ENCODE results near the gene HNRNPUL2. TPM values are rescaled to one million over a fixed set of nuclear protein-coding genes. Genes with fewer than 3 reads are reported as not detected.

HNRNPUL2 gene
- total and polyA plus RNA-seq, 10 of the 15 experiments (the other 5 are each of a cell fraction or from before 2014, with no cell fraction given) = 1.6 to 72.2 (median 14.9) TPM

- FAIRE-seq (no peak), DNase-seq (ENCODE audit: low read depth, low spot score) (no peak), ATAC-seq (no peak)
- ChIA-PET POLR2A (interaction anchor here (0.6 to 6.8 kb wide), 19 partner anchors 12 to 154 kb away, joined by 3 to 79 read pairs (median 11); partner anchors contain the start of genes BSCL2, C11orf98, CSKMT and GANAB), CTCF (interaction anchor here (0.9 to 5.4 kb wide), 8 partner anchors 17 to 158 kb away, joined by 3 to 34 read pairs (median 6); partner anchors contain the start of genes TAF6L and ZBTB3), RAD21 (ENCODE audit: unreplicated experiment) (interaction anchor here (0.9 to 5.2 kb wide), 13 partner anchors 17 to 302 kb away, joined by 3 to 44 read pairs (median 5); partner anchors contain the start of genes C11orf98, CSKMT, POLR2G and TAF6L), SMC1A (ENCODE audit: uncharacterized antibody, unreplicated experiment) (interaction anchor here (0.7 to 4.8 kb wide), 12 partner anchors 7 to 302 kb away, joined by 3 to 26 read pairs (median 4); partner anchors contain the start of genes TUT1 and ZBTB3)
- no peak overlapping the region for H2AFZ ChIP-seq (ENCODE audit: control insufficient read depth, low read depth, low read length)
- H3K36me3 ChIP-seq (ENCODE audit: control insufficient read depth in 2 of 2, insufficient read depth in 2 of 2, low read length in 1 of 2) = peaks cover 9 to 33% of the 10 kb centered on the region in 2 experiments
- WGBS (ENCODE audit: insufficient coverage, insufficient replicate concordance, low lambda C conversion rate, missing lambda C conversion rate) = 2% methylated on average over 45 of the region's 51 CpGs
- H3K79me2 ChIP-seq (ENCODE audit: control insufficient read depth, insufficient read depth, low read length) = peaks cover 81% of the 10 kb centered on the region
- H3K4me1 ChIP-seq (ENCODE audit: control insufficient read depth, insufficient read depth, low read length) = no peaks in the 10 kb centered on the region; the same call in 1 of the 2 replicates
- H3K4me3 ChIP-seq = peak overlapping the region; percentile 100
- H4K20me1 ChIP-seq (ENCODE audit: control insufficient read depth, insufficient read depth) = peaks cover 11% of the 10 kb centered on the region; the same call in 1 of the 2 replicates
- H3K27me3 ChIP-seq (replicated peaks in 1 of 2; ENCODE audit: control insufficient read depth in 2 of 2, insufficient read depth in 2 of 2, low read length in 1 of 2) = no peaks in the 10 kb centered on the region
- H3K9ac ChIP-seq (ENCODE audit: control insufficient read depth, insufficient read depth, low read length) = peak overlapping the region; percentile 91
- peak overlapping the region; percentile 94 for H3K27ac ChIP-seq (ENCODE audit: control insufficient read depth, insufficient read depth)
- in situ Hi-C loops (cut with MboI) = no loop called here
- no TSS peak for BruUV-seq (replicated peaks)
- peak overlapping the region; percentile 81 for H3K4me2 ChIP-seq (ENCODE audit: control insufficient read depth, insufficient read depth)
- intact Hi-C loops (cut with micrococcal nuclease; ENCODE audit: unreplicated experiment) = loop anchor here (5.0 kb wide), 2 partner anchors 46 to 124 kb away; partner anchors contain the start of genes MTA2 and TAF6L
- H3K9me3 ChIP-seq (replicated peaks; ENCODE audit: control insufficient read depth, insufficient read depth, low read length) = no peaks in the 10 kb centered on the region; the same call in 2 of the 3 replicates
- 0 out of 2 replicates have a peak, but pooled peaks have one; percentile 48 for TF ChIP-seq MLLT1 (IDR thresholded peaks at IDR 0.05)
- TF ChIP-seq USF2 (IDR thresholded peaks at IDR 0.05; ENCODE audit: borderline replicate concordance, low read depth, low read length) = no peak
- TF ChIP-seq MXI1 (IDR thresholded peaks at IDR 0.05; ENCODE audit: low read depth, low read length) = no peak
- no peak for TF ChIP-seq CEBPZ (IDR thresholded peaks at IDR 0.05; ENCODE audit: low read depth, low read length)
- no peak for TF ChIP-seq MYC (IDR thresholded peaks at IDR 0.05; ENCODE audit: insufficient read depth, insufficient read length, insufficient replicate concordance, low read length, severe bottlenecking)
- no peak for TF ChIP-seq RFX5 (IDR thresholded peaks at IDR 0.05; ENCODE audit: low read depth, low read length)
- TF ChIP-seq ZNF207 (IDR thresholded peaks at IDR 0.05; ENCODE audit: borderline replicate concordance) = no peak
- no peak for TF ChIP-seq WRNIP1 (IDR thresholded peaks at IDR 0.05; ENCODE audit: borderline replicate concordance, low read depth, low read length)
- TF ChIP-seq CUX1 (IDR thresholded peaks at IDR 0.05; ENCODE audit: insufficient replicate concordance, low read depth, low read length) = no peak
These were observed 922 bp downstream of the HNRNPUL2 start for GRCh38 chr11:62726156-62726914.

Measured in GM12878 (cell line).